Osteoblast (primary cell): ENCODE measurements around the gene DYNC1I1. TPM values are rescaled to one million over a fixed set of nuclear protein-coding genes. Genes with fewer than 3 reads are reported as not detected.
A peak's percentile ranks its signal among the peaks of the same experiment; 100 is the strongest.

ENCODE experiments used
- DNase-seq: peaks from one replicate; pipeline ENCODE4 v3.0.0; 2011; ENCODE audit warnings: low spot score, mixed read lengths; ENCODE audit not compliant: insufficient read length; ENCODE audit errors: missing footprints
- H2AFZ ChIP-seq: 2 replicates; pipeline ENCODE4 v1.6.0; 2011; ENCODE audit warnings: mild to moderate bottlenecking, low read length
- H3K27ac ChIP-seq: 2 replicates; pipeline ENCODE4 v1.5.1; 2011; ENCODE audit warnings: mild to moderate bottlenecking, low read depth, low read length, moderate library complexity
- H3K27me3 ChIP-seq: 2 replicates; pipeline ENCODE4 v1.6.0; 2012; ENCODE audit warnings: mild to moderate bottlenecking, control low read depth, inconsistent platforms, low read length, moderate library complexity; ENCODE audit not compliant: insufficient read depth
- H3K36me3 ChIP-seq: 2 replicates; pipeline ENCODE4 v1.5.1; 2011; ENCODE audit warnings: mild to moderate bottlenecking, low read length, control low read depth, moderate library complexity; ENCODE audit not compliant: insufficient read depth
- H3K4me1 ChIP-seq: 2 replicates; pipeline ENCODE4 v1.5.1; 2011; ENCODE audit warnings: mild to moderate bottlenecking, low read length, control low read depth, moderate library complexity; ENCODE audit not compliant: insufficient read depth
- H3K4me2 ChIP-seq: 2 replicates; pipeline ENCODE4 v1.6.0; 2011; ENCODE audit warnings: mild to moderate bottlenecking, low read length; ENCODE audit not compliant: insufficient read depth
- H3K4me3 ChIP-seq: fragments of 200-600 bp; sonication (generic); 3 replicates; pipeline ENCODE4 v1.5.1; 2012; ENCODE audit warnings: mild to moderate bottlenecking, low read length, inconsistent platforms; ENCODE audit not compliant: insufficient read depth
- H3K79me2 ChIP-seq: 2 replicates; pipeline ENCODE4 v1.6.0; 2012; ENCODE audit warnings: mild to moderate bottlenecking, low read length, control low read depth, inconsistent platforms; ENCODE audit not compliant: insufficient read depth
- H3K9me3 ChIP-seq: 2 replicates; pipeline ENCODE4 v1.5.1; 2011; ENCODE audit warnings: low read depth, low read length, control low read depth
- H4K20me1 ChIP-seq: 2 replicates; pipeline ENCODE4 v1.6.0; 2012; ENCODE audit warnings: mild to moderate bottlenecking, low read length, control low read depth; ENCODE audit not compliant: insufficient read depth
- CTCF ChIP-seq: IDR thresholded peaks from 2 replicates; pipeline ENCODE4 v1.5.1; 2011; ENCODE audit warnings: mild to moderate bottlenecking, low read depth, low read length, moderate library complexity; ENCODE audit errors: extremely low read depth
- total RNA-seq: library from RNA; depleted of rRNA; stranded (reverse); fragments of >200 nt; gene quantifications from 2 replicates; pipeline ENCODE4 v1.2.3, GENCODE V29; 2012

DYNC1I1 gene
- total RNA-seq, 1 donor = 2.2 TPM

GRCh38 chr7:96089511-96089910 is 317.2 kb downstream of the DYNC1I1 start:
- no peaks in the 10 kb centered on the region for H3K9me3 ChIP-seq
- no peaks in the 10 kb centered on the region for H3K36me3 ChIP-seq
- H2AFZ ChIP-seq = no peak overlapping the region
- H3K27me3 ChIP-seq = no peaks in the 10 kb centered on the region
- H3K79me2 ChIP-seq = no peaks in the 10 kb centered on the region
- no peak overlapping the region for H3K27ac ChIP-seq
- no peak for TF ChIP-seq CTCF
- H3K4me1 ChIP-seq = peaks cover 15% of the 10 kb centered on the region
- DNase-seq = no peak
- no peak overlapping the region for H3K4me3 ChIP-seq
- no peaks in the 10 kb centered on the region for H4K20me1 ChIP-seq
- H3K4me2 ChIP-seq = no peak overlapping the region

GRCh38 chr7:96090756-96091155 is 318.4 kb downstream of the DYNC1I1 start:
- Histone ChIP-seq H3K4me2 (no peak overlapping the region), H3K27ac (no peak overlapping the region), H2AFZ (no peak overlapping the region), H3K4me1 (peaks cover 4% of the 10 kb centered on the region), H4K20me1 (no peaks in the 10 kb centered on the region), H3K36me3 (no peaks in the 10 kb centered on the region), H3K4me3 (no peak overlapping the region), H3K27me3 (no peaks in the 10 kb centered on the region), H3K79me2 (no peaks in the 10 kb centered on the region), H3K9me3 (no peaks in the 10 kb centered on the region)
- DNase-seq = no peak
- no peak for TF ChIP-seq CTCF

- Histone ChIP-seq H3K4me2 (no peak overlapping the region), H3K27ac (peak overlapping the region; percentile 71), H3K9me3 (no peaks in the 10 kb centered on the region), H3K4me1 (peaks cover 4% of the 10 kb centered on the region), H3K79me2 (no peaks in the 10 kb centered on the region), H4K20me1 (no peaks in the 10 kb centered on the region), H3K27me3 (no peaks in the 10 kb centered on the region), H2AFZ (no peak overlapping the region), H3K4me3 (no peak overlapping the region), H3K36me3 (no peaks in the 10 kb centered on the region)
- TF ChIP-seq CTCF = no peak
- DNase-seq = no peak
Measured at GRCh38 chr7:96093435-96093834, 321.1 kb downstream of the DYNC1I1 start.

GRCh38 chr7:96097835-96098234 is 325.5 kb downstream of the DYNC1I1 start:
- Histone ChIP-seq H3K9me3 (no peaks in the 10 kb centered on the region), H3K36me3 (no peaks in the 10 kb centered on the region), H3K4me1 (peaks cover 4% of the 10 kb centered on the region), H3K79me2 (no peaks in the 10 kb centered on the region), H3K4me3 (no peak overlapping the region), H3K4me2 (no peak overlapping the region), H3K27ac (no peak overlapping the region), H4K20me1 (no peaks in the 10 kb centered on the region), H2AFZ (no peak overlapping the region), H3K27me3 (no peaks in the 10 kb centered on the region)
- no peak for TF ChIP-seq CTCF
- DNase-seq = no peak
